GM18502 (cell line): ENCODE measurements around the gene TFEC.

Experiments used
- ATAC-seq: cut with Tn5 transposase; IDR thresholded peaks from one replicate; pipeline ENCODE4 v1.9.1; 2021; ENCODE audit warnings: mild to moderate bottlenecking; ENCODE audit not compliant: unreplicated experiment, poor library complexity

The TFEC gene

GRCh38 chr7:115995701-115996100, 34.9 kb downstream of the TFEC start:
- ATAC-seq: no peak

GRCh38 chr7:115988401-115988800, 42.2 kb downstream of the TFEC start:
- no peak for ATAC-seq

GRCh38 chr7:115987486-115987885, 43.1 kb downstream of the TFEC start:
- no peak for ATAC-seq

- ATAC-seq: no peak
Observed at GRCh38 chr7:115984105-115984504, 46.5 kb downstream of the TFEC start.

GRCh38 chr7:115980159-115980558, 50.4 kb downstream of the TFEC start:
- no peak for ATAC-seq

GRCh38 chr7:115976651-115977050, 53.9 kb downstream of the TFEC start:
- ATAC-seq: no peak

GRCh38 chr7:115975766-115976165, 54.8 kb downstream of the TFEC start:
- ATAC-seq: no peak

GRCh38 chr7:115973406-115973805, 57.2 kb downstream of the TFEC start:
- ATAC-seq: no peak

- ATAC-seq: no peak
Observed at GRCh38 chr7:115971506-115971905, 59.1 kb downstream of the TFEC start.

GRCh38 chr7:115968596-115968995, 62.0 kb downstream of the TFEC start:
- ATAC-seq: no peak

- ATAC-seq: no peak
Observed at GRCh38 chr7:115968171-115968570, 62.4 kb downstream of the TFEC start.

GRCh38 chr7:115965796-115966475, 64.6 kb downstream of the TFEC start:
- ATAC-seq: no peak

GRCh38 chr7:115965236-115965635, 65.3 kb downstream of the TFEC start:
- no peak for ATAC-seq

GRCh38 chr7:115964799-115965198, 65.8 kb downstream of the TFEC start:
- ATAC-seq: no peak

- no peak for ATAC-seq
Observed at GRCh38 chr7:115962340-115962739, 68.2 kb downstream of the TFEC start.

GRCh38 chr7:115953592-115954255, 76.8 kb downstream of the TFEC start:
- ATAC-seq: no peak

- ATAC-seq: no peak
Observed at GRCh38 chr7:115952832-115953231, 77.7 kb downstream of the TFEC start.

GRCh38 chr7:115951547-115951946, 79.0 kb downstream of the TFEC start:
- ATAC-seq: no peak

GRCh38 chr7:115941703-115942268, 88.8 kb downstream of the TFEC start:
- no peak for ATAC-seq

GRCh38 chr7:115940460-115941060, 90.0 kb downstream of the TFEC start:
- ATAC-seq: no peak

- ATAC-seq: no peak
Observed at GRCh38 chr7:115937960-115938359, 92.6 kb downstream of the TFEC start.
